Liver (tissue), 9 donors: Measurements from ENCODE around the gene UFD1. TPM values are rescaled to one million over a fixed set of nuclear protein-coding genes. Genes with fewer than 3 reads are reported as not detected.

Experiments used
- DNase-seq: peaks from one replicate; pipeline ENCODE4 v3.0.0-alpha.2; 2017; ENCODE audit warnings: low spot score
- H3K27ac ChIP-seq, 2 donors: one replicate each; pipeline ENCODE4 v1.7.0; 2013; ENCODE audit warnings: inconsistent platforms in 2 of 2, low read length in 2 of 2, control low read depth in 1 of 2, low read depth in 1 of 2, mild to moderate bottlenecking in 1 of 2
- H3K27me3 ChIP-seq, 4 donors: one replicate each; pipeline versions ENCODE4 v1.6.1 to v1.7.0; 2013; ENCODE audit warnings: low read length in 3 of 4, inconsistent platforms in 1 of 4, mild to moderate bottlenecking in 1 of 4, moderate library complexity in 1 of 4; ENCODE audit not compliant: control insufficient read depth in 4 of 4, insufficient read depth in 4 of 4
- H3K36me3 ChIP-seq, 4 donors: one replicate each; pipeline versions ENCODE4 v1.6.1 to v1.7.0; 2013; ENCODE audit warnings: low read length in 3 of 4, mild to moderate bottlenecking in 3 of 4, low read depth in 1 of 4, moderate library complexity in 1 of 4; ENCODE audit not compliant: control insufficient read depth in 4 of 4, insufficient read depth in 3 of 4
- H3K4me1 ChIP-seq, 4 donors: one replicate each; pipeline versions ENCODE4 v1.6.1 to v1.7.0; 2013; ENCODE audit warnings: low read length in 3 of 4, mild to moderate bottlenecking in 3 of 4, moderate library complexity in 1 of 4; ENCODE audit not compliant: control insufficient read depth in 4 of 4, insufficient read depth in 4 of 4
- H3K4me3 ChIP-seq, 3 donors: one replicate each; pipeline versions ENCODE4 v1.6.1 to v1.7.0; 2013; ENCODE audit warnings: low read length in 3 of 3, control low read depth in 1 of 3, low read depth in 1 of 3, mild to moderate bottlenecking in 1 of 3
- H3K9ac ChIP-seq, 2 donors: one replicate each; pipeline ENCODE4 v1.7.0; 2013; ENCODE audit warnings: low read length in 2 of 2, mild to moderate bottlenecking in 2 of 2, moderate library complexity in 2 of 2, control low read depth in 1 of 2, low read depth in 1 of 2
- H3K9me3 ChIP-seq, 4 donors: one replicate each; pipeline versions ENCODE4 v1.6.1 to v1.7.0; 2013; ENCODE audit warnings: low read length in 3 of 4; ENCODE audit not compliant: control insufficient read depth in 4 of 4
- EGR1 ChIP-seq, 2 donors: IDR thresholded peaks; 2 replicates each; pipeline ENCODE4 v1.6.1; 2016 to 2018; ENCODE audit warnings: antibody characterized with exemption in 2 of 2, low read depth in 2 of 2
- FOXA1 ChIP-seq: IDR thresholded peaks from 2 replicates; pipeline ENCODE4 v1.6.1; 2016; ENCODE audit warnings: antibody characterized with exemption
- FOXA2 ChIP-seq: IDR thresholded peaks from 2 replicates; pipeline ENCODE4 v1.6.1; 2016; ENCODE audit warnings: antibody characterized with exemption
- GABPA ChIP-seq, 2 donors: IDR thresholded peaks in 1 of 2; conservative IDR thresholded peaks in 1 of 2; 2 replicates each; pipeline ENCODE4 v1.6.1; 2016; ENCODE audit warnings: antibody characterized with exemption in 2 of 2, mild to moderate bottlenecking in 1 of 2, moderate library complexity in 1 of 2
- HNF4A ChIP-seq, 2 donors: conservative IDR thresholded peaks; 2 replicates each; pipeline ENCODE4 v1.6.1; 2016; ENCODE audit warnings: antibody characterized with exemption in 2 of 2, mild to moderate bottlenecking in 2 of 2
- HNF4G ChIP-seq: IDR thresholded peaks from 2 replicates; pipeline ENCODE4 v1.6.1; 2016; ENCODE audit warnings: antibody characterized with exemption
- JUND ChIP-seq, 2 donors: IDR thresholded peaks; 2 replicates each; pipeline ENCODE4 v1.6.1; 2016; ENCODE audit warnings: antibody characterized with exemption in 2 of 2
- NR2F2 ChIP-seq: IDR thresholded peaks from 2 replicates; pipeline ENCODE4 v1.6.1; 2016; ENCODE audit warnings: antibody characterized with exemption
- RAD21 ChIP-seq, 2 donors: IDR thresholded peaks; 2 replicates each; pipeline ENCODE4 v1.6.1; 2016; ENCODE audit warnings: antibody characterized with exemption in 2 of 2, mild to moderate bottlenecking in 2 of 2
- RXRA ChIP-seq, 2 donors: IDR thresholded peaks; 2 replicates each; pipeline ENCODE4 v1.6.1; 2017 to 2018; ENCODE audit warnings: antibody characterized with exemption in 2 of 2, mild to moderate bottlenecking in 1 of 2
- SP1 ChIP-seq: IDR thresholded peaks from 2 replicates; pipeline ENCODE4 v1.6.1; 2018; ENCODE audit warnings: antibody characterized with exemption, mild to moderate bottlenecking
- TAF1 ChIP-seq: conservative IDR thresholded peaks from 2 replicates; pipeline ENCODE4 v1.6.1; 2016; ENCODE audit warnings: antibody characterized with exemption, mild to moderate bottlenecking
- YY1 ChIP-seq: IDR thresholded peaks from 2 replicates; pipeline ENCODE4 v1.6.1; 2016; ENCODE audit warnings: antibody characterized with exemption, mild to moderate bottlenecking
- WGBS: extraction: QIAGEN DNeasy Blood & Tissue Kit; methylation state at CpG from one replicate; pipeline ENCODE4 v1.1.7; 2013; 5-methylcytosine and 5-hydroxymethylcytosine counted together
- polyA plus RNA-seq, 2 donors: library from polyadenylated mRNA; stranded (reverse) in 1 of 2; unstranded in 1 of 2; fragments of 200-250 nt in 1 of 2; fragments of >200 nt in 1 of 2; fragmentation: Nextera tagmentation in 1 of 2; extraction: Ambion mirVana in 1 of 2; gene quantifications; one replicate each; pipeline versions ENCODE4 v1.2.1 to v1.2.3, GENCODE V29; 2013 to 2015
- total RNA-seq, 2 donors: library from RNA; depleted of rRNA; stranded (reverse); fragments of >200 nt; gene quantifications; one replicate each; pipeline ENCODE4 v1.2.3, GENCODE V29; 2014
- TF ChIP-seq, protein P1 (sequence below): IDR thresholded peaks from 2 replicates; pipeline ENCODE4 v1.6.1; 2016; ENCODE audit warnings: antibody characterized with exemption, mild to moderate bottlenecking
- TF ChIP-seq, protein P2 (sequence below): IDR thresholded peaks from 2 replicates; pipeline ENCODE4 v1.6.1; 2016; ENCODE audit warnings: antibody characterized with exemption
- TF ChIP-seq, protein P3 (sequence below): IDR thresholded peaks from 2 replicates; pipeline ENCODE4 v1.6.1; 2016; ENCODE audit warnings: antibody characterized with exemption
- TF ChIP-seq, protein P4 (sequence below): fragments of 150-350 bp; IDR thresholded peaks from 2 replicates; pipeline ENCODE4 v1.5.1; 2017; ENCODE audit warnings: improper control_type of control experiment, low read depth, low read length; ENCODE audit not compliant: missing input control
- TF ChIP-seq, protein P5 (sequence below): IDR thresholded peaks from 2 replicates; pipeline ENCODE4 v1.6.1; 2016; ENCODE audit warnings: antibody characterized with exemption
- donor health status: healthy.
- donor health status: healthy.
- donor health status: healthy.
- donor health status: healthy.
- donor health status: healthy.

The UFD1 gene
- total and polyA plus RNA-seq, 4 donors, result 28.2 to 64.2 (median 54.6) TPM

DNA sequence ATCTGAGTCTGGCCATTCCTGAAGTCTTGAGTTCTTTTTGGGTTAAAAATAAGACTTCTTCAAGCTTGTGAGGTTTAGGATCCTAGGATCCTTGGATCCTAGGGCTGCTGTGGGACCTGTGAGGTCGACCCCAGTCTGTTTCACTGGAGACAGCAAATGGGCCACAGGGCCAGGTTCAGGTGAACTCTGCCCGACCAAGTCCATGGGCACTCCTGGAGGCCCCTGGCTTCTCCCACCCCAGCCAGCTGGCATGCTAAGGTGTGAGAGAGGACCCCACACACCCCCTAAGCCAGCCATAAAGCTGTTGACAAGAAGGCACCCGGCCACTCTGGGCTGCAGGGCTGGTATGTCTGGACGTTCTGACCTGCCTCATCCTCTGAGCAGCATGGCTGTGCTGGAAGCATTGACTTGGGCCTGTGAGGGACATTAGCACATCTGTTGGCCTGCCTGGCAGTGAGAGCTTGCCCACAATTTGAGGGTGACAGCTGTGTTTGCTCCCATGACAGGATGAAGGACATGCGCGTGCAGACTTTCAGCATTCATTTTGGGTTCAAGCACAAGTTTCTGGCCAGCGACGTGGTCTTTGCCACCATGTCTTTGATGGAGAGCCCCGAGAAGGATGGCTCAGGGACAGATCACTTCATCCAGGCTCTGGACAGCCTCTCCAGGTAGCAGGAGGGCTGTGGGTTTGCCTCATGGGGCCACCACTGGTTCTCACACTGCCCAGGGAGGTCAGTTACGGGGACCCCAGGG, 29.2 kb upstream of the UFD1 start (continued):
- TF ChIP-seq, protein P1, sequence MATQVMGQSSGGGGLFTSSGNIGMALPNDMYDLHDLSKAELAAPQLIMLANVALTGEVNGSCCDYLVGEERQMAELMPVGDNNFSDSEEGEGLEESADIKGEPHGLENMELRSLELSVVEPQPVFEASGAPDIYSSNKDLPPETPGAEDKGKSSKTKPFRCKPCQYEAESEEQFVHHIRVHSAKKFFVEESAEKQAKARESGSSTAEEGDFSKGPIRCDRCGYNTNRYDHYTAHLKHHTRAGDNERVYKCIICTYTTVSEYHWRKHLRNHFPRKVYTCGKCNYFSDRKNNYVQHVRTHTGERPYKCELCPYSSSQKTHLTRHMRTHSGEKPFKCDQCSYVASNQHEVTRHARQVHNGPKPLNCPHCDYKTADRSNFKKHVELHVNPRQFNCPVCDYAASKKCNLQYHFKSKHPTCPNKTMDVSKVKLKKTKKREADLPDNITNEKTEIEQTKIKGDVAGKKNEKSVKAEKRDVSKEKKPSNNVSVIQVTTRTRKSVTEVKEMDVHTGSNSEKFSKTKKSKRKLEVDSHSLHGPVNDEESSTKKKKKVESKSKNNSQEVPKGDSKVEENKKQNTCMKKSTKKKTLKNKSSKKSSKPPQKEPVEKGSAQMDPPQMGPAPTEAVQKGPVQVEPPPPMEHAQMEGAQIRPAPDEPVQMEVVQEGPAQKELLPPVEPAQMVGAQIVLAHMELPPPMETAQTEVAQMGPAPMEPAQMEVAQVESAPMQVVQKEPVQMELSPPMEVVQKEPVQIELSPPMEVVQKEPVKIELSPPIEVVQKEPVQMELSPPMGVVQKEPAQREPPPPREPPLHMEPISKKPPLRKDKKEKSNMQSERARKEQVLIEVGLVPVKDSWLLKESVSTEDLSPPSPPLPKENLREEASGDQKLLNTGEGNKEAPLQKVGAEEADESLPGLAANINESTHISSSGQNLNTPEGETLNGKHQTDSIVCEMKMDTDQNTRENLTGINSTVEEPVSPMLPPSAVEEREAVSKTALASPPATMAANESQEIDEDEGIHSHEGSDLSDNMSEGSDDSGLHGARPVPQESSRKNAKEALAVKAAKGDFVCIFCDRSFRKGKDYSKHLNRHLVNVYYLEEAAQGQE, result no peak
- no peak for TF ChIP-seq HNF4A (conservative IDR thresholded peaks at IDR 0.05)
- no peak for TF ChIP-seq FOXA1
- no peak for TF ChIP-seq TAF1
- TF ChIP-seq, protein P2, sequence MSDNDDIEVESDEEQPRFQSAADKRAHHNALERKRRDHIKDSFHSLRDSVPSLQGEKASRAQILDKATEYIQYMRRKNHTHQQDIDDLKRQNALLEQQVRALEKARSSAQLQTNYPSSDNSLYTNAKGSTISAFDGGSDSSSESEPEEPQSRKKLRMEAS, result no peak
- no peak for TF ChIP-seq FOXA2

DNA sequence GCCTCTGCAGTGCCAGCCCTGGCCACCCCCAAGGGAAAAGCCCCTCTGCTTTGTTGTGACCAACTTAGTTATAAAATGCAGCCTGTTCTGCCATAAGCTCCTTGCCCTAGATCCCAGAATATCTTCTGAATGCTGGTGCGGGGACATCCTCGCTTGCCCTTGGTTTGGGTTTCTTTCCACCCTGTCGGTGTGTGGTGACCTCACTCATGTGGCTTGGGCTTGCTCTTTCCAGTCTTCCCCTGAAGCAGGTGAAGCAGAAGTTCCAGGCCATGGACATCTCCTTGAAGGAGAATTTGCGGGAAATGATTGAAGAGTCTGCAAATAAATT, 28.5 kb upstream of the UFD1 start:
- 97% methylated on average over 4 of the region's 4 CpGs for WGBS
- no peaks in the 10 kb centered on the region for H3K9me3 ChIP-seq
- H3K36me3 ChIP-seq, result no peaks in the 10 kb centered on the region
- no peaks in the 10 kb centered on the region for H3K4me1 ChIP-seq
- H3K9ac ChIP-seq, result no peak overlapping the region
- H3K27me3 ChIP-seq, result no peaks in the 10 kb centered on the region
- no peak overlapping the region for H3K27ac ChIP-seq
- TF ChIP-seq FOXA1 (no peak), TAF1 (no peak), YY1 (no peak)
- DNase-seq, result no peak
- no peak overlapping the region for H3K4me3 ChIP-seq

DNA sequence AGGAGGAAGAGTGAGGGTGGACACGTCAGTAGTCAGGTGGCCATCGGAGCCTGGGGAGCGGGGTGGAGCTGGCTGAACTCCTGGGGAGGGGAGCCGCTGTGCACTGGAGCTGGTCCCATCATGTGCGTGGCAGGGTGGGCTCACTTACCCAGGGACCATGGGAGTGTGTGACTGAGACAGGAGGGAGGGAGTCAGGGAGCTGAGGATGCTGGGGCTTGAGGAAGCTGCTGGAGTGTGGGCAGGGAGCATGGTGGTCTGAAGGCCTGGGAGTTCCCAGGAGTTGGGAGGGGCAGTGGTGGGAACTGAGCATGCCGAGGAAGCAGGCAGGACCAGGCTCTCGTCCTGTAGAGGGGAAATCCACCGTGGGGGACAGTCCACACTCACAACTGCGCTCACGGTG, 27.2 kb upstream of the UFD1 start:
- H3K9me3 ChIP-seq, result no peaks in the 10 kb centered on the region
- H3K27ac ChIP-seq, result no peak overlapping the region
- H3K4me1 ChIP-seq, result no peaks in the 10 kb centered on the region
- WGBS, result 88% methylated on average over 10 of the region's 10 CpGs
- H3K9ac ChIP-seq, result no peak overlapping the region
- H3K4me3 ChIP-seq, result no peak overlapping the region
- TF ChIP-seq YY1 (no peak), RAD21 (IDR thresholded peaks at IDR 0.05) (no peak), NR2F2 (no peak), HNF4G (no peak), SP1 (no peak), EGR1 (IDR thresholded peaks at IDR 0.05; ENCODE audit: low read depth in 2 of 2) (no peak), TAF1 (no peak), HNF4A (conservative IDR thresholded peaks at IDR 0.05) (no peak), GABPA (IDR thresholded peaks at IDR 0.05 in 1 of 2, conservative IDR thresholded peaks at IDR 0.05 in 1 of 2) (no peak), RXRA (IDR thresholded peaks at IDR 0.05) (no peak), FOXA2 (no peak), JUND (IDR thresholded peaks at IDR 0.05) (no peak)
- TF ChIP-seq, protein P3, sequence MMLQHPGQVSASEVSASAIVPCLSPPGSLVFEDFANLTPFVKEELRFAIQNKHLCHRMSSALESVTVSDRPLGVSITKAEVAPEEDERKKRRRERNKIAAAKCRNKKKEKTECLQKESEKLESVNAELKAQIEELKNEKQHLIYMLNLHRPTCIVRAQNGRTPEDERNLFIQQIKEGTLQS, result no peak
- TF ChIP-seq, protein P4, sequence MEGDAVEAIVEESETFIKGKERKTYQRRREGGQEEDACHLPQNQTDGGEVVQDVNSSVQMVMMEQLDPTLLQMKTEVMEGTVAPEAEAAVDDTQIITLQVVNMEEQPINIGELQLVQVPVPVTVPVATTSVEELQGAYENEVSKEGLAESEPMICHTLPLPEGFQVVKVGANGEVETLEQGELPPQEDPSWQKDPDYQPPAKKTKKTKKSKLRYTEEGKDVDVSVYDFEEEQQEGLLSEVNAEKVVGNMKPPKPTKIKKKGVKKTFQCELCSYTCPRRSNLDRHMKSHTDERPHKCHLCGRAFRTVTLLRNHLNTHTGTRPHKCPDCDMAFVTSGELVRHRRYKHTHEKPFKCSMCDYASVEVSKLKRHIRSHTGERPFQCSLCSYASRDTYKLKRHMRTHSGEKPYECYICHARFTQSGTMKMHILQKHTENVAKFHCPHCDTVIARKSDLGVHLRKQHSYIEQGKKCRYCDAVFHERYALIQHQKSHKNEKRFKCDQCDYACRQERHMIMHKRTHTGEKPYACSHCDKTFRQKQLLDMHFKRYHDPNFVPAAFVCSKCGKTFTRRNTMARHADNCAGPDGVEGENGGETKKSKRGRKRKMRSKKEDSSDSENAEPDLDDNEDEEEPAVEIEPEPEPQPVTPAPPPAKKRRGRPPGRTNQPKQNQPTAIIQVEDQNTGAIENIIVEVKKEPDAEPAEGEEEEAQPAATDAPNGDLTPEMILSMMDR, result no peak
- TF ChIP-seq, protein P1, result no peak
- TF ChIP-seq, protein P5, sequence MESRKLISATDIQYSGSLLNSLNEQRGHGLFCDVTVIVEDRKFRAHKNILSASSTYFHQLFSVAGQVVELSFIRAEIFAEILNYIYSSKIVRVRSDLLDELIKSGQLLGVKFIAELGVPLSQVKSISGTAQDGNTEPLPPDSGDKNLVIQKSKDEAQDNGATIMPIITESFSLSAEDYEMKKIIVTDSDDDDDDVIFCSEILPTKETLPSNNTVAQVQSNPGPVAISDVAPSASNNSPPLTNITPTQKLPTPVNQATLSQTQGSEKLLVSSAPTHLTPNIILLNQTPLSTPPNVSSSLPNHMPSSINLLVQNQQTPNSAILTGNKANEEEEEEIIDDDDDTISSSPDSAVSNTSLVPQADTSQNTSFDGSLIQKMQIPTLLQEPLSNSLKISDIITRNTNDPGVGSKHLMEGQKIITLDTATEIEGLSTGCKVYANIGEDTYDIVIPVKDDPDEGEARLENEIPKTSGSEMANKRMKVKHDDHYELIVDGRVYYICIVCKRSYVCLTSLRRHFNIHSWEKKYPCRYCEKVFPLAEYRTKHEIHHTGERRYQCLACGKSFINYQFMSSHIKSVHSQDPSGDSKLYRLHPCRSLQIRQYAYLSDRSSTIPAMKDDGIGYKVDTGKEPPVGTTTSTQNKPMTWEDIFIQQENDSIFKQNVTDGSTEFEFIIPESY, result no peak
- no peaks in the 10 kb centered on the region for H3K27me3 ChIP-seq
- H3K36me3 ChIP-seq, result no peaks in the 10 kb centered on the region
- DNase-seq, result no peak
